SK-N-SH (cell line): ENCODE results near the gene MICU2.

Experiments used
- FOXJ3 ChIP-seq: sonication (generic); formaldehyde crosslinking; IDR thresholded peaks from 2 replicates; pipeline ENCODE4 v1.5.1; 2020; ENCODE audit warnings: mild to moderate bottlenecking, missing genetic modification reagents
- GABPA ChIP-seq: IDR thresholded peaks from 2 replicates; pipeline ENCODE4 v1.4.0; 2012; ENCODE audit warnings: low read depth, mild to moderate bottlenecking
- TF ChIP-seq, protein P1 (sequence below): fragments of 200-600 bp; sonication (generic); IDR thresholded peaks from 2 replicates; pipeline ENCODE4 v1.6.1; 2017; ENCODE audit warnings: antibody characterized with exemption, mild to moderate bottlenecking, moderate library complexity

DNA sequence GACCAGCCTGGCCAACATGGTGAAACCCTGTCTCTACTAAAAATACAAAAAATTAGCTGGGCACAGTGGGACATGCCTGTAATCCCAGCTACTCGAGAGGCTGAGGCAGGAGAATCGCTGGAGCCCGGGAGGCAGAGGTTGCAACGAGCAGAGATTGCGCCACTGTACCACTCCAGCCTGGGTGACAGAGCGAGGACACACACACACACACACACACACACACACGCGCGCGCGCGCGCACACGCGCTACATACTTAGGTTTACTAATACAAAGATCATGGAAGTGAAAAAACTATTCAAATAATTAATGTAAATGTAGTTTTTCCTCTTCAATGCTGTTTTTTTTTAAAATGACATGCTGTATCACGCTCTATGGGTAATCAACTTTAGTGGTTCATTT is 86.4 kb downstream of the MICU2 start:
- no peak for TF ChIP-seq FOXJ3 (CRISPR knock-in tag)
- TF ChIP-seq GABPA = no peak
- TF ChIP-seq, protein P1, sequence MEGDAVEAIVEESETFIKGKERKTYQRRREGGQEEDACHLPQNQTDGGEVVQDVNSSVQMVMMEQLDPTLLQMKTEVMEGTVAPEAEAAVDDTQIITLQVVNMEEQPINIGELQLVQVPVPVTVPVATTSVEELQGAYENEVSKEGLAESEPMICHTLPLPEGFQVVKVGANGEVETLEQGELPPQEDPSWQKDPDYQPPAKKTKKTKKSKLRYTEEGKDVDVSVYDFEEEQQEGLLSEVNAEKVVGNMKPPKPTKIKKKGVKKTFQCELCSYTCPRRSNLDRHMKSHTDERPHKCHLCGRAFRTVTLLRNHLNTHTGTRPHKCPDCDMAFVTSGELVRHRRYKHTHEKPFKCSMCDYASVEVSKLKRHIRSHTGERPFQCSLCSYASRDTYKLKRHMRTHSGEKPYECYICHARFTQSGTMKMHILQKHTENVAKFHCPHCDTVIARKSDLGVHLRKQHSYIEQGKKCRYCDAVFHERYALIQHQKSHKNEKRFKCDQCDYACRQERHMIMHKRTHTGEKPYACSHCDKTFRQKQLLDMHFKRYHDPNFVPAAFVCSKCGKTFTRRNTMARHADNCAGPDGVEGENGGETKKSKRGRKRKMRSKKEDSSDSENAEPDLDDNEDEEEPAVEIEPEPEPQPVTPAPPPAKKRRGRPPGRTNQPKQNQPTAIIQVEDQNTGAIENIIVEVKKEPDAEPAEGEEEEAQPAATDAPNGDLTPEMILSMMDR = no peak
